B cell (primary cell): ENCODE data around the gene PLEKHA8.

ENCODE experiments used
- CTCF ChIP-seq: fragments of 200-600 bp; IDR thresholded peaks from one replicate; pipeline ENCODE4 v1.8.0; 2022; ENCODE audit warnings: antibody characterized with exemption, mild to moderate bottlenecking
- EZH2 ChIP-seq: IDR thresholded peaks from 2 replicates; pipeline ENCODE4 v1.6.1; 2012; ENCODE audit warnings: borderline replicate concordance, low read depth, mild to moderate bottlenecking, moderate library complexity, low read length; ENCODE audit not compliant: insufficient read depth, poor library complexity, severe bottlenecking

- TF ChIP-seq CTCF (no peak), EZH2 (no peak)
Observed at GRCh38 chr7:30091987-30092386, 63.8 kb downstream of the PLEKHA8 start.
